GM10266 (cell line): ENCODE results near the gene WRAP53.

Experiments used
- DNase-seq: peaks from one replicate; pipeline ENCODE4 v3.0.0; 2012; ENCODE audit errors: extremely low spot score
- CTCF ChIP-seq: IDR thresholded peaks from 2 replicates; pipeline ENCODE4 v1.5.1; 2012; ENCODE audit warnings: mild to moderate bottlenecking, low read depth; ENCODE audit not compliant: control insufficient read depth, insufficient read depth; ENCODE audit errors: missing control alignments

WRAP53 gene

DNA sequence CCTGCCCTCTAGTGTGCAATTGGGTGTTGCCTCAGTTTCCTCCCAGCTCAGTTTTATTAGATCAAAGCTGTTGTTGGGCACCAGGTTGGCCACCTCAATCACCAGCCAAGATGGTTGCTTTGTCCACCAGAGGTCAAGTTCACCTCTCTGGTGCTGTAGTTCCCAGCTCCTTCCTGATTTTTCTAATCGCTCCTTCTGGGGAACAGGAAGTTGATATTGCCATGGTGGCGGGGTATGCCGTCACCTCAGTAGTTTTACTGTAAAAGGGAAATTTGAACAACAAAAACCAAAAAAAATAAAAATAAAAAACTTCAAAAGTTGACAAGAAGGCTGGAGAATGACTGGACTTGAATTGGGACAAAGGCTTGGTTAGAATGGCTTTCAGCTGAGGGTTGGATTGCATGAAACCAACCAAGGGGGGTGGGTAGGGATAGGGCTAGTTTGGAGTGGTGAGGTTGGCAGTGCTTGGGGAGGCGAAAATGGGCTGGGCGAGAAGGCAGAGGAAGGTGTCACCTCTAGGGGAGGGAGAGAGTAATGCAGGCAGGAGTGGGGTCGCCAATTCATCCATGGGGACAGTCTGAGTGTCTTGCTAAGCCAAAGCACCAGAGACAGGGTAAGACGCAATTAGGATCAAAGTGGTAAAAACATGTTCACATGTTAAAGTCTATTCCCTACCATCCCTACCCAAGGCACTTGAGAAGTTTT lies 22.9 kb downstream of the WRAP53 start:
- TF ChIP-seq CTCF: no peak
- no peak for DNase-seq

GRCh38 chr17:7712111-7712771 lies 24.0 kb downstream of the WRAP53 start:
- no peak for DNase-seq
- no peak for TF ChIP-seq CTCF

GRCh38 chr17:7713782-7714181 lies 25.5 kb downstream of the WRAP53 start:
- TF ChIP-seq CTCF: no peak
- no peak for DNase-seq

GRCh38 chr17:7714721-7715594 lies 26.7 kb downstream of the WRAP53 start:
- no peak for TF ChIP-seq CTCF
- DNase-seq: no peak

- TF ChIP-seq CTCF: no peak
- no peak for DNase-seq
These were observed 27.9 kb downstream of the WRAP53 start for GRCh38 chr17:7715936-7716886.

DNA sequence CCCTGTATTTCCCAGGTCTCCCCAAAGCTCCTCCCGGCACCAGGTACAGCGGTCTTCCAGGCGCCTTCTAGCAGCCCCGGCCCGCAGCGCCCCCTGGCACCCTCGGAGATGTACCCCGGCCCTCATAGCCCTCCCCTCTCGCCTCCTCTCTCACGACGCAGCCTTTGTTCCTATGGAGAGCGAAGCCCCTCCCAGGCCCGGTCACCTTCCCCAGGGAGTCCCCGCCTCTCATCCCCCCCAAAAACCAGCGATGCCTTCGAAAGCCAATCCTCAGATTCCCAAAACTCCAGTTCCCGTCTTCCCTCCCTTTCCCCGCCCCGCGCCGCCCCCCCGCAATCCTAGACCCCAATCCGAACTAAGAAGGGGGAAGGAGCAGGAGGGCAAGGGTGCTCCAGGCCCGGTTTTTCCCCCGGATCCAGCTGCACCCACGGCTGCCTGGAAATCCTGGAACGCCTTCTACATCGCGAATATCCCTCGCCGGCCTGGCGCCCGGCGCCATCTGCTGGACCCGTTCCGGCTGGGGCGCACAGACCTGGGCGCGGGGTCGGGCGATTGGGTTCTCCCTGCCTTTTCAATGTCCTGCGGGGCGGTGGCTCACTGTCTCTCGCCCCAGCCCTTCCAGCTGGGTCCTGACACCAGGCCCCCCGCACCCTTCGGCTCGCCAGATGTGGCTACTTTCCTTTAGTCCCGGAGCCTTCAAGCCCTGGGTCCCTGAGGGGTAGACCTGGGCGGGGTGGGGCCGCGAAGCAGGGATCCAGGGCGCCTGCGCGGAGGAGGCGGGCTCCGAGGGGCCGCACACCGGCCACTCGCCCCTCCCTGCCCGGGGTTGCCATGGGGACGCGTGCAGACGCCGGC lies 28.9 kb downstream of the WRAP53 start, which contains the start of gene DNAH2:
Gene DNAH2 (plus strand): TSS at position 844 of the 855 bp plus-strand sequence. CDS start 1,991 bp downstream, outside the sequence.
- TF ChIP-seq CTCF: peak; percentile 58

More for the DNA sequence above, 28.9 kb downstream of the WRAP53 start, which contains the start of gene DNAH2:
- peak; percentile 79 for DNase-seq
